Stimulated activated memory B cell treated with anti-CD40 and anti-IgM and Interleukin-4, amounts not matched to agents 10 μg/mL and 1 μg/mL and 100 μg/mL, for 72 hours (primary cell): ENCODE data around the gene CD40.

Experiments
- ATAC-seq: fragments of 150-1000 bp; cut with Tn5 transposase; 2 replicates; pipeline ENCODE4 v1.10.0; 2021
- H3K27ac Mint-ChIP-seq: one replicate; pipeline ENCODE4 v1.8.0; 2022; ENCODE audit warnings: mild to moderate bottlenecking, mixed read lengths
- H3K27me3 Mint-ChIP-seq: one replicate; pipeline ENCODE4 v1.8.0; 2022; ENCODE audit warnings: mixed read lengths
- H3K36me3 Mint-ChIP-seq: one replicate; pipeline ENCODE4 v1.8.0; 2022; ENCODE audit warnings: mixed read lengths
- H3K4me1 Mint-ChIP-seq: one replicate; pipeline ENCODE4 v1.8.0; 2022; ENCODE audit warnings: mixed read lengths
- H3K4me3 Mint-ChIP-seq: one replicate; pipeline ENCODE4 v1.8.0; 2022; ENCODE audit warnings: mild to moderate bottlenecking, moderate library complexity, mixed read lengths
- H3K9me3 Mint-ChIP-seq: one replicate; pipeline ENCODE4 v1.8.0; 2022; ENCODE audit warnings: mixed read lengths

Gene CD40

GRCh38 chr20:46126440-46127056 is 8.4 kb downstream of the CD40 start:
- no peaks in the 10 kb centered on the region for H3K27me3 Mint-ChIP-seq
- H3K9me3 Mint-ChIP-seq = no peaks in the 10 kb centered on the region

DNA sequence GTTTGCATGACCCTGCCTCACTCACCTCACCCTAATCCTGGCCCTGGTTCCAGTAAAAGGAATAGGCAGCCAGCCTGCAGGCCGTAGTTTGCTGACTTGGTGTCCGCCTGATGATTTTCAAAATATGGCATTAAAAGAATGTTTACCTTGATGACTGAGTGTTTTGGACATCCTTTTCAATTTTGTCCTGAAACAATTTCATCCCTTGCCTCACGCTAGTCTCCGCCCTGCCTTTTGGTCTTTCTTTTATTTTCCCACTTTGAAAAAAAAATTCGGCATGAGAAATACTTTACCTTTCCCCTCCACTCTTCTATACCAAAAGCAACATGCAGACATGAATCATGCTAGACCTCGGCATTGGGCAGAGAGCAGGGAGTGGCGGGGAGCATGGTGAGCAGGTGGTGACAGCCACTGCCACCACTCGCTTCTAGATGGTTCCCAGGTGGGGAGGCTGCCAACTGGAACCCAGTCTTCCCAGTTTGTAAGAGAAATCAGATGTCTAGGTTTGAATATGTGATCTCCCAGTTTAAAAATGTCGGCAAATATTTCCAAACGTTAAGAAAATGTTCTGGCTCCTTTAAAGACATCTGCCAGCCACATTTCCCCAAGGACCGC is 9.4 kb downstream of the CD40 start:
- Mint-ChIP-seq H3K4me1 (peaks cover 93% of the 10 kb centered on the region), H3K27me3 (no peaks in the 10 kb centered on the region), H3K4me3 (no peak overlapping the region), H3K27ac (peak overlapping the region; percentile 35), H3K36me3 (peaks cover 57% of the 10 kb centered on the region), H3K9me3 (no peaks in the 10 kb centered on the region)
- no peak for ATAC-seq

More at GRCh38 chr20:46126440-46127056, 8.4 kb downstream of the CD40 start:
- no peak for ATAC-seq
- Mint-ChIP-seq H3K4me1 (peaks cover 93% of the 10 kb centered on the region), H3K27ac (peak overlapping the region; percentile 23), H3K36me3 (peaks cover 66% of the 10 kb centered on the region), H3K4me3 (no peak overlapping the region)

GRCh38 chr20:46128310-46129151 is 10.4 kb downstream of the CD40 start:
- Mint-ChIP-seq H3K27me3 (no peaks in the 10 kb centered on the region), H3K27ac (no peak overlapping the region), H3K36me3 (peaks cover 50% of the 10 kb centered on the region), H3K4me1 (peaks cover 89% of the 10 kb centered on the region), H3K4me3 (no peak overlapping the region), H3K9me3 (no peaks in the 10 kb centered on the region)
- no peak for ATAC-seq

DNA sequence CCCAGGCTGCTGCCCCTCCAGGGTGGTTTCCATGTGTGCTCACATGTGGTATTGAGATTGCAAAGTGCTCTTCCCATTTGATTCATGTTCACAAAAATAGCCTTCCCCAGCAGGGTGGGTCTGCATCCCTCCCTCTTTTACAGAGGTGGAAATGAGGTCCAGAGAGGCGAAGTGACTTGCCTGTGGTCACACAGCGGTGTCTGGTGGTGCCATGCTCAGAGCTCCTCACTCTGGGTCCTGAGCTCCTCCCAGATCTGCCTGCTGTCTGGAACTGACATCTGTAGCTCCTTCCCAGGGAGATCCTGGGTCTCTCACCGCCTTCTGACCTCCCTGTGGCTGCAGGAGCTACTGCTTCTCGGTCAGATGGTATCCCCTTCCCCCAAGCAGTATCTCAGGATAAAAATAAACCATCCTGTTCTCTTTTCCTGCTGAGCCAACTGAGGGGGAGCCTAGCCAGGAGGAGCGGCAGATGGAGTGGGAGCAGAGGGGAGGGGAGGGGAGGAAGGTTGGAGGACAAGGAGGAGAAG is 11.9 kb downstream of the CD40 start:
- Mint-ChIP-seq H3K36me3 (peaks cover 38% of the 10 kb centered on the region), H3K4me1 (peaks cover 77% of the 10 kb centered on the region), H3K27ac (peak overlapping the region; percentile 73), H3K27me3 (peaks cover 7% of the 10 kb centered on the region), H3K4me3 (peak overlapping the region; percentile 39), H3K9me3 (no peaks in the 10 kb centered on the region)
- ATAC-seq = peak; percentile 54

DNA sequence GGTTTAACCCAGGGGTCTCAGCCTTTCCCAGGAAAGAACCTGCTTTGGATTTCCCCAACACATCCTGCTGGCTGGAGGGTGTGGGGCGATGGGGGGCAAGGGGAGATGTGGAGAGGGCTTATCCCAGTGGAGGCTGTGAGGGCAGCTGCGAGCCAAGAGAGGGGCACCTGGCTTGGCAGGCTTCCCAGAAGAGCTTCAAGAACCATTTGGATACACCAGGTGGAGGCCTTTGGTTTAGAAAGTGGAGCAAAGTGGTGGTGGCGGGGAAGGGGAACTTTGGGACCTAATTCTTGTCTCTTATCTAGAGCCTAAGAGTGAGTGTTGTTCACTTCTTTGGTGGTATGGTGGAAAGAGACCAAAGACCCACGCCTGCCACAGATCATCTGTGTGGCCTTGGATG is 12.4 kb downstream of the CD40 start:
- peaks cover 73% of the 10 kb centered on the region for H3K4me1 Mint-ChIP-seq
- no peak overlapping the region for H3K4me3 Mint-ChIP-seq
- peak; percentile 47 for ATAC-seq
- H3K27ac Mint-ChIP-seq = peak overlapping the region; percentile 73
- peaks cover 10% of the 10 kb centered on the region for H3K27me3 Mint-ChIP-seq
- peaks cover 34% of the 10 kb centered on the region for H3K36me3 Mint-ChIP-seq
- no peaks in the 10 kb centered on the region for H3K9me3 Mint-ChIP-seq

- Mint-ChIP-seq H3K4me3 (no peak overlapping the region), H3K27me3 (peaks cover 19% of the 10 kb centered on the region), H3K27ac (peak overlapping the region; percentile 73), H3K9me3 (no peaks in the 10 kb centered on the region), H3K4me1 (peaks cover 73% of the 10 kb centered on the region), H3K36me3 (peaks cover 25% of the 10 kb centered on the region)
- ATAC-seq = no peak
These were observed 13.3 kb downstream of the CD40 start for GRCh38 chr20:46131396-46131795.

GRCh38 chr20:46132705-46133120 is 14.6 kb downstream of the CD40 start:
- no peak overlapping the region for H3K4me3 Mint-ChIP-seq
- peaks cover 69% of the 10 kb centered on the region for H3K4me1 Mint-ChIP-seq
- peaks cover 29% of the 10 kb centered on the region for H3K27me3 Mint-ChIP-seq
- peaks cover 15% of the 10 kb centered on the region for H3K36me3 Mint-ChIP-seq
- no peaks in the 10 kb centered on the region for H3K9me3 Mint-ChIP-seq
- peak; percentile 84 for ATAC-seq
- H3K27ac Mint-ChIP-seq = no peak overlapping the region

- Mint-ChIP-seq H3K9me3 (no peaks in the 10 kb centered on the region), H3K4me1 (peaks cover 55% of the 10 kb centered on the region), H3K36me3 (peaks cover 1% of the 10 kb centered on the region), H3K27ac (no peak overlapping the region), H3K27me3 (peaks cover 38% of the 10 kb centered on the region), H3K4me3 (no peak overlapping the region)
- ATAC-seq = no peak
These were observed 16.0 kb downstream of the CD40 start for GRCh38 chr20:46133886-46134654.

GRCh38 chr20:46134716-46135115 is 16.6 kb downstream of the CD40 start:
- Mint-ChIP-seq H3K36me3 (no peaks in the 10 kb centered on the region), H3K9me3 (no peaks in the 10 kb centered on the region), H3K27me3 (peaks cover 44% of the 10 kb centered on the region), H3K4me3 (no peak overlapping the region), H3K27ac (no peak overlapping the region), H3K4me1 (peaks cover 53% of the 10 kb centered on the region)
- no peak for ATAC-seq

DNA sequence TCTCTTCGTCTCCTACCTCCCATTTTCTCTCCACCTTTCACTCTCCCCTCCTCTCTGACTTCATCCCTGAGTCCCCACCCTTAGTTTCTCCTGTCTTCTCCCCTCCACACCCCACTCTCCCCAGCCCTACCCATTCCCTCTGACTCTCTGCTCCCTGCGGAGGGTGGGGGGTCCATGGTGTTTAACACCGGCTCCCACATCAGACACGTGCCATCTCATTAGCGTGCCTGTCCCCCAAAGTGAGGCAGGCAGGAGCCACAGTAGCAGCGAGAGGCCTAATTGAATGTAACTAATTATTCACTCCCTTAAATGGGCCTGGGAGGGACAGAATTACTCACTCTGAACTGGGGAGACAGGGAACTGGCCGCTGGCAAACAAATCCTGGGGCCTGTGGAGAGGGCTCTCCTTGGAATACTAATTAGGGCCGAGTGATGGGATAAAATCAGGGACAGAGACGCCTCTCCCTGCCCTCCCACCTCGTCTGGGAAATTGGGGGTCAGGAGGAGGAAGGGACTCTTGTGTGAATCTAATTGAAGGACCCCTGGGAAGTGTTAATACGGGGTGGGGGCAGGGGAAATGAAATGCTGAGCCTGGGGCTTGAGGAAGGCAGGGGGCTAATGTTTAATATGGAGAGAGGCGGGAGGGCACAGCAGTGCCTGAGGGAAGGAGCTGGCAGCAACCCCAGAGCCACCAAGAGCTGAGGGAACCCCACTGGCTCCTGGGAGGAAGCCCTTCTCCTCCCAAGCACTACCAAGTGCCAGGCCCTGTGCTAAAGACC is 17.9 kb downstream of the CD40 start:
- no peak for ATAC-seq
- no peak overlapping the region for H3K27ac Mint-ChIP-seq
- H3K9me3 Mint-ChIP-seq = no peaks in the 10 kb centered on the region
- H3K4me1 Mint-ChIP-seq = peaks cover 47% of the 10 kb centered on the region
- H3K4me3 Mint-ChIP-seq = no peak overlapping the region
- H3K27me3 Mint-ChIP-seq = peaks cover 56% of the 10 kb centered on the region
- H3K36me3 Mint-ChIP-seq = no peaks in the 10 kb centered on the region

DNA sequence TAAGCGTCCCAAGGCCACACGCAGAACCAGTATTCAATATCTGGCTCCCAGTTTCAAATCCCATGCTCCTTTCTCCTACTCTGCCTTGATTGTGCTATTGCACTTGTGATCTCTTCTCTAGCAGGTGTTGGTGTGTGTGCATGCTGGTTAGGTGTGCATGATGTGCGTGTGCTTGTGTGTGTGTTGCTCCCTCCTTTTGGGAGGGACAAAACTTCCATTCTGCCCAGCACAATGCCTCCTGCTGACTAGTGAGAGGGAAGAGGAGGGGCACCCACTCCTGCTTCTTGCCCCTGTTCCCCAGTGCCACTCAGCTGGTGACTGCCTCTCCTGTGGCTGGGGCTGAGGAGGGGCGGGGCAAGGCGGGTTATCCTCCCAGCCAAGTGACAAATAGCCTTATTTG is 19.7 kb downstream of the CD40 start:
- no peak for ATAC-seq
- Mint-ChIP-seq H3K36me3 (no peaks in the 10 kb centered on the region), H3K27me3 (peaks cover 73% of the 10 kb centered on the region), H3K9me3 (no peaks in the 10 kb centered on the region), H3K27ac (no peak overlapping the region), H3K4me3 (no peak overlapping the region), H3K4me1 (peaks cover 29% of the 10 kb centered on the region)

- Mint-ChIP-seq H3K27ac (no peak overlapping the region), H3K4me3 (no peak overlapping the region), H3K36me3 (no peaks in the 10 kb centered on the region), H3K9me3 (no peaks in the 10 kb centered on the region), H3K27me3 (peaks cover 81% of the 10 kb centered on the region), H3K4me1 (peaks cover 26% of the 10 kb centered on the region)
- no peak for ATAC-seq
These were observed 21.3 kb downstream of the CD40 start for GRCh38 chr20:46139266-46139889.

- Mint-ChIP-seq H3K9me3 (no peaks in the 10 kb centered on the region), H3K36me3 (no peaks in the 10 kb centered on the region), H3K27me3 (peaks cover 75% of the 10 kb centered on the region), H3K27ac (no peak overlapping the region), H3K4me1 (peaks cover 26% of the 10 kb centered on the region), H3K4me3 (no peak overlapping the region)
- ATAC-seq = peak; percentile 37
These were observed 21.9 kb downstream of the CD40 start for GRCh38 chr20:46139908-46140482.

- ATAC-seq = no peak
- Mint-ChIP-seq H3K27me3 (peaks cover 59% of the 10 kb centered on the region), H3K27ac (no peak overlapping the region), H3K36me3 (no peaks in the 10 kb centered on the region), H3K4me3 (no peak overlapping the region), H3K4me1 (peaks cover 15% of the 10 kb centered on the region), H3K9me3 (no peaks in the 10 kb centered on the region)
These were observed 24.0 kb downstream of the CD40 start for GRCh38 chr20:46142124-46142523.
